HCT116 (cell line): ENCODE measurements around the gene ATG5. TPM values are rescaled to one million over a fixed set of nuclear protein-coding genes. Genes with fewer than 3 reads are reported as not detected.

Experiments
- ATAC-seq: fragments of 200-7000 bp; cut with Tn5 transposase; 2 replicates; pipeline ENCODE4 v1.9.1; 2020; ENCODE audit warnings: mild to moderate bottlenecking, moderate library complexity
- BruUV-seq: library from RNA; stranded (reverse); fragments of 400-500 nt; replicated peaks from 2 replicates; lab custom pipeline; 2021; lab: Mats Ljungman, UMichigan
- CTCF ChIA-PET: fragments of 300-600 bp; sonication (Branson Sonifier 250); formaldehyde crosslinking; loops from one replicate; lab custom pipeline; 2021; ENCODE audit warnings: antibody characterized with exemption; lab: Charles Lee
- POLR2A ChIA-PET: fragments of 300-600, 350-600 bp; sonication (Branson Sonifier 250); formaldehyde crosslinking; loops from one replicate; lab custom pipeline; 2021; ENCODE audit warnings: antibody characterized with exemption; lab: Charles Lee
- RAD21 ChIA-PET, 2 experiments: fragments of 300-600 bp; sonication (Branson Sonifier 250); formaldehyde crosslinking; loops; one replicate each; lab custom pipeline; 2023; ENCODE audit warnings: low total read pairs in 2 of 2; ENCODE audit not compliant: uncharacterized antibody in 2 of 2, unreplicated experiment in 2 of 2, low non-redundant PET in 1 of 2; lab: Charles Lee
- DNase-seq: peaks from one replicate; pipeline ENCODE4 v3.0.0-alpha.2; 2010; ENCODE audit warnings: low read depth, low spot score
- H2AFZ ChIP-seq: fragments of 200-600 bp; shearing (Covaris generic), sonication (generic); 2 replicates; pipeline ENCODE4 v1.6.1; 2017; ENCODE audit warnings: low read depth, mixed run types, mixed read lengths, antibody characterized with exemption, low read length; ENCODE audit not compliant: poor library complexity, severe bottlenecking
- H3K27ac ChIP-seq: 2 replicates; pipeline ENCODE4 v1.5.1; 2012; ENCODE audit warnings: low read depth, low read length
- H3K27me3 ChIP-seq: fragments of 200-600 bp; sonication (generic); 2 replicates; pipeline ENCODE4 v1.6.1; 2016; ENCODE audit warnings: mixed run types, low read length, mixed read lengths; ENCODE audit not compliant: insufficient read depth
- H3K36me3 ChIP-seq, 2 experiments: fragments of 200-500 bp in 1 of 2; fragments of 200-600 bp in 1 of 2; sonication (Bioruptor generic) in 1 of 2; sonication (generic) in 1 of 2; 2 replicates each; pipeline versions ENCODE4 v1.5.1 to v1.6.1; 2014 to 2016; ENCODE audit warnings: low read length in 2 of 2, inconsistent platforms in 1 of 2, mixed read lengths in 1 of 2, mixed run types in 1 of 2; ENCODE audit not compliant: insufficient read depth in 2 of 2, control insufficient read depth in 1 of 2
- H3K4me1 ChIP-seq, 2 experiments: fragments of 200-600 bp in 1 of 2; sonication (generic) in 1 of 2; 2 replicates each; pipeline versions ENCODE4 v1.5.1 to v1.6.1; 2012 to 2017; ENCODE audit warnings: low read length in 2 of 2, inconsistent platforms in 1 of 2, mild to moderate bottlenecking in 1 of 2, mixed read lengths in 1 of 2, mixed run types in 1 of 2, moderate library complexity in 1 of 2; ENCODE audit not compliant: insufficient read depth in 2 of 2, control insufficient read depth in 1 of 2
- H3K4me2 ChIP-seq: fragments of 200-600 bp; sonication (generic); 2 replicates; pipeline ENCODE4 v1.6.1; 2017; ENCODE audit warnings: mixed run types, low read length, mixed read lengths
- H3K4me3 ChIP-seq, 2 experiments: fragments of 200-600 bp in 1 of 2; sonication (generic) in 1 of 2; replicated peaks in 1 of 2; 2 replicates each; pipeline ENCODE4 v1.5.1; 2011 to 2016; ENCODE audit warnings: low read length in 2 of 2, control low read depth in 1 of 2, low read depth in 1 of 2, mild to moderate bottlenecking in 1 of 2, mixed read lengths in 1 of 2, mixed run types in 1 of 2
- H3K79me2 ChIP-seq: fragments of 200-600 bp; sonication (generic); 2 replicates; pipeline ENCODE4 v1.6.1; 2017; ENCODE audit warnings: mild to moderate bottlenecking, mixed run types, low read length, moderate library complexity, mixed read lengths; ENCODE audit not compliant: insufficient read depth
- H3K9ac ChIP-seq: fragments of 200-600 bp; sonication (generic); 2 replicates; pipeline ENCODE4 v1.6.1; 2016; ENCODE audit warnings: low read length, mixed read lengths
- H3K9me2 ChIP-seq: fragments of 200-600 bp; sonication (generic), shearing (Covaris generic); 2 replicates; pipeline ENCODE4 v1.6.1; 2017; ENCODE audit warnings: mixed run types, mild to moderate bottlenecking, moderate library complexity; ENCODE audit not compliant: insufficient read depth
- H3K9me3 ChIP-seq, 2 experiments: fragments of 200-500 bp in 1 of 2; fragments of 200-600 bp in 1 of 2; sonication (Bioruptor generic) in 1 of 2; sonication (generic) in 1 of 2; 2 replicates each; pipeline ENCODE4 v1.6.1; 2014 to 2017; ENCODE audit warnings: low read length in 2 of 2, mixed read lengths in 2 of 2, inconsistent platforms in 1 of 2, low read depth in 1 of 2, mild to moderate bottlenecking in 1 of 2, mixed run types in 1 of 2, moderate library complexity in 1 of 2; ENCODE audit not compliant: control insufficient read depth in 1 of 2, insufficient read depth in 1 of 2
- H4K20me1 ChIP-seq: fragments of 200-600 bp; sonication (generic), shearing (Covaris generic); 2 replicates; pipeline ENCODE4 v1.6.1; 2017; ENCODE audit warnings: mixed run types, mild to moderate bottlenecking, moderate library complexity; ENCODE audit not compliant: insufficient read depth
- CBX3 ChIP-seq: IDR thresholded peaks from 2 replicates; pipeline ENCODE4 v1.6.1; 2012; ENCODE audit warnings: low read depth
- EGR1 ChIP-seq: IDR thresholded peaks from 2 replicates; pipeline ENCODE4 v1.6.1; 2012; ENCODE audit warnings: low read depth
- EZH2 ChIP-seq: fragments of 200-600 bp; sonication (generic); IDR thresholded peaks from 2 replicates; pipeline ENCODE4 v1.6.1; 2017; ENCODE audit warnings: antibody characterized with exemption, mixed run types
- EZH2phosphoT487 ChIP-seq: fragments of 200-600 bp; IDR thresholded peaks from 2 replicates; pipeline ENCODE4 v1.6.1; 2018; ENCODE audit warnings: antibody characterized with exemption, borderline replicate concordance
- FOSL1 ChIP-seq: IDR thresholded peaks from 2 replicates; pipeline ENCODE4 v1.6.1; 2012; ENCODE audit warnings: low read depth
- POLR2A ChIP-seq: IDR thresholded peaks from 2 replicates; pipeline ENCODE4 v1.7.0; 2011; ENCODE audit warnings: borderline replicate concordance; ENCODE audit not compliant: insufficient read depth, insufficient read length; ENCODE audit errors: extremely low read depth
- POLR2AphosphoS5 ChIP-seq: IDR thresholded peaks from 2 replicates; pipeline ENCODE4 v1.6.1; 2011; ENCODE audit warnings: mild to moderate bottlenecking, low read depth, low read length, moderate library complexity
- RAD21 ChIP-seq: IDR thresholded peaks from 2 replicates; pipeline ENCODE4 v1.6.1; 2012; ENCODE audit warnings: low read depth, mild to moderate bottlenecking
- SP1 ChIP-seq: IDR thresholded peaks from 2 replicates; pipeline ENCODE4 v1.6.1; 2012; ENCODE audit warnings: low read depth
- SRF ChIP-seq: IDR thresholded peaks from 2 replicates; pipeline ENCODE4 v1.6.1; 2012; ENCODE audit warnings: low read depth
- ZBTB33 ChIP-seq: IDR thresholded peaks from 2 replicates; pipeline ENCODE4 v1.6.1; 2011; ENCODE audit warnings: mild to moderate bottlenecking, low read length, moderate library complexity; ENCODE audit not compliant: insufficient replicate concordance; ENCODE audit errors: extremely low read depth
- ZFX ChIP-seq: fragments of 450-650 bp; IDR thresholded peaks from 2 replicates; pipeline ENCODE4 v1.6.1; 2017
- ZNF274 ChIP-seq: fragments of 200-500 bp; sonication (Bioruptor generic); IDR thresholded peaks from 2 replicates; pipeline ENCODE4 v1.6.1; 2014; ENCODE audit warnings: mild to moderate bottlenecking, low read depth, low read length, inconsistent platforms
- intact Hi-C: fragments of 100-400 bp; cut with micrococcal nuclease; formaldehyde crosslinking; loops from 2 replicates; pipeline ENCODE4 v1.10.0; 2022
- total RNA-seq: library from RNA; stranded (reverse); gene quantifications from one replicate; pipeline ENCODE4 v1.2.1, GENCODE V29; 2021; ENCODE audit not compliant: unreplicated experiment
- TF ChIP-seq, protein P1 (sequence below), 3 experiments: fragments of 200-600 bp in 1 of 3; sonication (generic) in 1 of 3; IDR thresholded peaks in 2 of 3; conservative IDR thresholded peaks in 1 of 3; 2 replicates each; pipeline ENCODE4 v1.5.1; 2012 to 2017; ENCODE audit warnings: low read depth in 2 of 3, low read length in 2 of 3, antibody characterized with exemption in 1 of 3, borderline replicate concordance in 1 of 3, control low read depth in 1 of 3, mild to moderate bottlenecking in 1 of 3, mixed read lengths in 1 of 3, mixed run types in 1 of 3, moderate library complexity in 1 of 3; ENCODE audit not compliant: insufficient read depth in 1 of 3
- TF ChIP-seq, protein P2 (sequence below): IDR thresholded peaks from 2 replicates; pipeline ENCODE4 v1.6.1; 2012

ATG5 gene
- total RNA-seq, 1 experiment from 2014 or later = 39.6 TPM

GRCh38 chr6:106325336-106326178, at the start of gene ATG5 (continued):
- TF ChIP-seq ZNF274 (no peak), POLR2AphosphoS5 (peak; percentile 75), SP1 (peak; percentile 76)
- TF ChIP-seq, protein P1, sequence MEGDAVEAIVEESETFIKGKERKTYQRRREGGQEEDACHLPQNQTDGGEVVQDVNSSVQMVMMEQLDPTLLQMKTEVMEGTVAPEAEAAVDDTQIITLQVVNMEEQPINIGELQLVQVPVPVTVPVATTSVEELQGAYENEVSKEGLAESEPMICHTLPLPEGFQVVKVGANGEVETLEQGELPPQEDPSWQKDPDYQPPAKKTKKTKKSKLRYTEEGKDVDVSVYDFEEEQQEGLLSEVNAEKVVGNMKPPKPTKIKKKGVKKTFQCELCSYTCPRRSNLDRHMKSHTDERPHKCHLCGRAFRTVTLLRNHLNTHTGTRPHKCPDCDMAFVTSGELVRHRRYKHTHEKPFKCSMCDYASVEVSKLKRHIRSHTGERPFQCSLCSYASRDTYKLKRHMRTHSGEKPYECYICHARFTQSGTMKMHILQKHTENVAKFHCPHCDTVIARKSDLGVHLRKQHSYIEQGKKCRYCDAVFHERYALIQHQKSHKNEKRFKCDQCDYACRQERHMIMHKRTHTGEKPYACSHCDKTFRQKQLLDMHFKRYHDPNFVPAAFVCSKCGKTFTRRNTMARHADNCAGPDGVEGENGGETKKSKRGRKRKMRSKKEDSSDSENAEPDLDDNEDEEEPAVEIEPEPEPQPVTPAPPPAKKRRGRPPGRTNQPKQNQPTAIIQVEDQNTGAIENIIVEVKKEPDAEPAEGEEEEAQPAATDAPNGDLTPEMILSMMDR (IDR thresholded peaks at IDR 0.05 in 2 of 3, conservative IDR thresholded peaks at IDR 0.05 in 1 of 3; ENCODE audit: borderline replicate concordance in 1 of 3, insufficient read depth in 1 of 3, low read depth in 2 of 3, low read length in 2 of 3) = no peak

DNA sequence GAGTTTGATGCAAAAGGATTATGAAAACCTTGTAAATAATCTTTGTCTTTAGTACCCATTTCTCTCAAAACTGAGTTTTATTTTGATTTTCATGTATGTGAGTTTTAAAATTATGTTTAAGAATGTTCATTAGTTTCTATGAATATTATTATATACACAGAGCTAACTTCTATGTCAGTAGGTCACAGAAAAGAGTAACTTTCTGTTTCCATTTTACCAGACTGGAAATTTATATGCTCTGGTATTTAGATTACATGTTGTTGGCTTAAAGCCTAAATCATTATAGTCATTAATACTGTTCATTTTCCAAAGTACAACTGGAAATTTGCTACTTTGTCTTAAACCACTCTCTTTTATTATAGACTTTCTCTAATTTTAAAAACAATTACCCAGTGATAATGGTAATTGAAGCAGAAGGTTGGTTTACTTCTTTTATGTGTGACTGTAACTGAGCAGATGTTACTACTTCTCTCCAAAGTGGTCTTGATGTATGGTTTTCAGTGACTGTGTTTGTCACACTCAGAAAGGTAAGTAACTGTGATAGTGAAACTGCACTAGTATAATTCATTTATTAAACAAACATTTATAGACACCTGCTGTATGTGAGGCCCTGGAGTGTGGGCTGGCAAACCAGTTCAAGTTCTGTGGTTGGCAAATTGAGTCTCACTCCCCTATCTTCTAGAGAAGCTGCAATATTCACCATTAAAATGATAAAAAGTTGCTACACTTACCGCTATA, 48.1 kb upstream of the ATG5 start:
- no peaks in the 10 kb centered on the region for H3K9me3 ChIP-seq
- ChIA-PET RAD21 (no interaction called here), CTCF (interaction anchor here (6.3 kb wide), 1 partner anchor 13 kb away, joined by 52 read pairs; the partner anchor contains the start of gene CRYBG1)
- H3K36me3 ChIP-seq = no peaks in the 10 kb centered on the region
- BruUV-seq = no TSS peak
- no peaks in the 10 kb centered on the region for H3K9me2 ChIP-seq
- H3K27ac ChIP-seq = no peak overlapping the region
- H2AFZ ChIP-seq = no peak overlapping the region
- H3K4me1 ChIP-seq = peaks cover 10 to 59% of the 10 kb centered on the region in 2 experiments
- no peaks in the 10 kb centered on the region for H3K27me3 ChIP-seq
- no peak for ATAC-seq
- intact Hi-C loops = no loop called here
- DNase-seq = no peak
- peak overlapping the region in 1 of 2 experiments; percentile 35; a peak in 2 of 4 replicates for H3K4me3 ChIP-seq
- H3K79me2 ChIP-seq = no peaks in the 10 kb centered on the region
- TF ChIP-seq, protein P1 (IDR thresholded peaks at IDR 0.05 in 2 of 3, conservative IDR thresholded peaks at IDR 0.05 in 1 of 3; ENCODE audit: borderline replicate concordance in 1 of 3, insufficient read depth in 1 of 3, low read depth in 2 of 3, low read length in 2 of 3) = no peak
- TF ChIP-seq, protein P2, sequence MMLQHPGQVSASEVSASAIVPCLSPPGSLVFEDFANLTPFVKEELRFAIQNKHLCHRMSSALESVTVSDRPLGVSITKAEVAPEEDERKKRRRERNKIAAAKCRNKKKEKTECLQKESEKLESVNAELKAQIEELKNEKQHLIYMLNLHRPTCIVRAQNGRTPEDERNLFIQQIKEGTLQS = no peak
- TF ChIP-seq RAD21 (no peak), EZH2phosphoT487 (no peak), EGR1 (no peak), SRF (no peak), ZBTB33 (no peak), SP1 (no peak), ZFX (no peak), EZH2 (no peak), CBX3 (no peak), FOSL1 (no peak), ZNF274 (no peak), POLR2A (no peak)
- TF ChIP-seq, all 23 proteins: peak for 0
- no peaks in the 10 kb centered on the region for H4K20me1 ChIP-seq
- H3K4me2 ChIP-seq = peak overlapping the region; percentile 67
- 0 out of 2 replicates have a peak overlapping the region, but pooled peaks have one; percentile 44 for H3K9ac ChIP-seq
- POLR2A ChIA-PET = no interaction called here
